Measurements from ENCODE around the gene MED27.

Gene MED27

GRCh38 chr9:132056717-132057560 is 22.7 kb downstream of the MED27 start:
- DNase-seq (ENCODE audit: low read depth): no peak
- no peak overlapping the region for H3K4me3 ChIP-seq (ENCODE audit: low read depth, low read length)
- TF ChIP-seq CTCF (IDR thresholded peaks at IDR 0.05; ENCODE audit: control insufficient read depth, extremely low read depth, insufficient read depth): no peak

- H3K4me3 ChIP-seq (ENCODE audit: low read depth, low read length): no peak overlapping the region
- no peak for TF ChIP-seq CTCF (IDR thresholded peaks at IDR 0.05; ENCODE audit: control insufficient read depth, extremely low read depth, insufficient read depth)
- no peak for DNase-seq (ENCODE audit: low read depth)
Observed at GRCh38 chr9:132055756-132056155, 23.9 kb downstream of the MED27 start.

- no peak overlapping the region for H3K4me3 ChIP-seq (ENCODE audit: low read depth, low read length)
- TF ChIP-seq CTCF (IDR thresholded peaks at IDR 0.05; ENCODE audit: control insufficient read depth, extremely low read depth, insufficient read depth): no peak
- no peak for DNase-seq (ENCODE audit: low read depth)
Observed at GRCh38 chr9:132054024-132054423, 25.6 kb downstream of the MED27 start.

- no peak overlapping the region for H3K4me3 ChIP-seq (ENCODE audit: low read depth, low read length)
- no peak for TF ChIP-seq CTCF (IDR thresholded peaks at IDR 0.05; ENCODE audit: control insufficient read depth, extremely low read depth, insufficient read depth)
- DNase-seq (ENCODE audit: low read depth): no peak
Observed at GRCh38 chr9:132049900-132050299, 29.8 kb downstream of the MED27 start.

- DNase-seq (ENCODE audit: low read depth): no peak
- H3K4me3 ChIP-seq (ENCODE audit: low read depth, low read length): no peak overlapping the region
- no peak for TF ChIP-seq CTCF (IDR thresholded peaks at IDR 0.05; ENCODE audit: control insufficient read depth, extremely low read depth, insufficient read depth)
Observed at GRCh38 chr9:132049323-132049882, 30.3 kb downstream of the MED27 start.

GRCh38 chr9:132048201-132048600 is 31.5 kb downstream of the MED27 start:
- no peak overlapping the region for H3K4me3 ChIP-seq (ENCODE audit: low read depth, low read length)
- no peak for TF ChIP-seq CTCF (IDR thresholded peaks at IDR 0.05; ENCODE audit: control insufficient read depth, extremely low read depth, insufficient read depth)
- DNase-seq (ENCODE audit: low read depth): no peak
